ENCODE results near the gene HAUS7. TPM values are rescaled to one million over a fixed set of nuclear protein-coding genes. Genes with fewer than 3 reads are reported as not detected.

The HAUS7 gene
- total RNA-seq, 1 experiment from 2014 or later: 46.5 TPM

- CTCF ChIA-PET: interaction anchor here (1.0 to 1.2 kb wide), 2 partner anchors 23 to 43 kb away, joined by 3 read pairs; no protein-coding TSS in a partner anchor
- no peak for ATAC-seq
- H3K9me3 Mint-ChIP-seq: no peaks in the 10 kb centered on the region
Observed at GRCh38 chrX:153417637-153418036, 52.7 kb downstream of the HAUS7 start.

DNA sequence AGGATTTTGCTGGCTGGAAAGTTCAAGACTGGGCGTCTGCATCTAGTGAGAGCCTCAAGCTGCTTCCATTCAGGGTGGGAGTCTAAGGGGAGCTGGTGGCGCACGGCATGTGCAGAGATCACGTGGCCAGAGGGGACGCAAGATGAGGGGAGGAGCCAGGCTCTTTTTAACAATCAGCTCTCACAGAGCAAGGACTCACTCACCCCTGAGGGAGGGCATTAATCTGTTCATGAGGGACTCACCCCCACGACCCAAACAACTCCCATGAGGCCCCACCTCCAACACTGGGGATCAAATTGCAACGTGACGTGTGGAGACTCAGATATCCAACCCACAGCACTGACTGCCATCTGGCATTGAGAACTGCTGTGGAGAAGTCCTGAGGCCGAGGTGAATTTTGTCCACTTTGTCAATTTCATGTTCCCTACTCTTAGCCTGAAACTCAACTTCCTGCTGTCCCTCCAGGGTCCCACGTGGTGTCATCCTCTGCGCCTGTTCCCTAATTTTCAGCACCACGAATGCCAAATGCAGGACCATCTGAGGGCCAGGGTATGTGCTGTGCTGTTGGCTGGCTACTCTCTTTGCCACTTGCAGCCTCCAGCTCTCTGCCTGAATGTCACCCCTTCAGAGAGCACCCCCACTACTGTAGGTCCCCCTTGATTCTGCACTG is 53.5 kb downstream of the HAUS7 start:
- POLR2A ChIA-PET: no interaction called here
- ATAC-seq: no peak

More at GRCh38 chrX:153417637-153418036, 52.7 kb downstream of the HAUS7 start:
- POLR2A ChIA-PET: no interaction called here
- TF ChIP-seq ZNF121 (CRISPR knock-in tag; IDR thresholded peaks at IDR 0.05) (no peak), MYBL2 (CRISPR knock-in tag; IDR thresholded peaks at IDR 0.05) (no peak), OVOL2 (CRISPR knock-in tag; IDR thresholded peaks at IDR 0.05; ENCODE audit: borderline replicate concordance) (no peak), SP1 (CRISPR knock-in tag; conservative IDR thresholded peaks at IDR 0.05) (no peak), E2F4 (CRISPR knock-in tag; IDR thresholded peaks at IDR 0.05; ENCODE audit: borderline replicate concordance, low read depth) (no peak), NR2C2 (CRISPR knock-in tag; IDR thresholded peaks at IDR 0.05) (no peak), E2F5 (CRISPR knock-in tag; IDR thresholded peaks at IDR 0.05) (no peak), RELA (CRISPR knock-in tag; IDR thresholded peaks at IDR 0.05; ENCODE audit: borderline replicate concordance) (no peak)
- TF ChIP-seq, protein P1, sequence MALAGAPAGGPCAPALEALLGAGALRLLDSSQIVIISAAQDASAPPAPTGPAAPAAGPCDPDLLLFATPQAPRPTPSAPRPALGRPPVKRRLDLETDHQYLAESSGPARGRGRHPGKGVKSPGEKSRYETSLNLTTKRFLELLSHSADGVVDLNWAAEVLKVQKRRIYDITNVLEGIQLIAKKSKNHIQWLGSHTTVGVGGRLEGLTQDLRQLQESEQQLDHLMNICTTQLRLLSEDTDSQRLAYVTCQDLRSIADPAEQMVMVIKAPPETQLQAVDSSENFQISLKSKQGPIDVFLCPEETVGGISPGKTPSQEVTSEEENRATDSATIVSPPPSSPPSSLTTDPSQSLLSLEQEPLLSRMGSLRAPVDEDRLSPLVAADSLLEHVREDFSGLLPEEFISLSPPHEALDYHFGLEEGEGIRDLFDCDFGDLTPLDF (CRISPR knock-in tag; IDR thresholded peaks at IDR 0.05): no peak
- Mint-ChIP-seq H3K4me1 (peaks cover 9% of the 10 kb centered on the region; the same call in 1 of the 2 replicates), H3K27me3 (ENCODE audit: low read depth) (peaks cover 1% of the 10 kb centered on the region), H3K4me3 (no peak overlapping the region), H3K36me3 (no peaks in the 10 kb centered on the region), H3K27ac (no peak overlapping the region)
- no peak for DNase-seq (ENCODE audit: low spot score)

GRCh38 chrX:153414856-153415510 is 55.4 kb downstream of the HAUS7 start:
- DNase-seq (ENCODE audit: low spot score): no peak
- H3K36me3 Mint-ChIP-seq: no peaks in the 10 kb centered on the region
- no peak overlapping the region for H3K27ac Mint-ChIP-seq
- H3K27me3 Mint-ChIP-seq (ENCODE audit: low read depth): peaks cover 19% of the 10 kb centered on the region
- ChIA-PET CTCF (no interaction called here), POLR2A (no interaction called here)
- H3K4me1 Mint-ChIP-seq: peaks cover 17% of the 10 kb centered on the region
- ATAC-seq: no peak
- H3K9me3 Mint-ChIP-seq: no peaks in the 10 kb centered on the region
- H3K4me3 Mint-ChIP-seq: no peak overlapping the region
- TF ChIP-seq NR1H2 (CRISPR knock-in tag; IDR thresholded peaks at IDR 0.05): no peak
- no peak for TF ChIP-seq EMX1 (CRISPR knock-in tag; IDR thresholded peaks at IDR 0.05)
- TF ChIP-seq ZNF396 (CRISPR knock-in tag; IDR thresholded peaks at IDR 0.05; ENCODE audit: borderline replicate concordance): no peak
- TF ChIP-seq GRHL2 (CRISPR knock-in tag; IDR thresholded peaks at IDR 0.05; ENCODE audit: insufficient replicate concordance, severe bottlenecking): no peak
- TF ChIP-seq NFYB (CRISPR knock-in tag; conservative IDR thresholded peaks at IDR 0.05; ENCODE audit: low read depth): no peak
- TF ChIP-seq, protein P2, sequence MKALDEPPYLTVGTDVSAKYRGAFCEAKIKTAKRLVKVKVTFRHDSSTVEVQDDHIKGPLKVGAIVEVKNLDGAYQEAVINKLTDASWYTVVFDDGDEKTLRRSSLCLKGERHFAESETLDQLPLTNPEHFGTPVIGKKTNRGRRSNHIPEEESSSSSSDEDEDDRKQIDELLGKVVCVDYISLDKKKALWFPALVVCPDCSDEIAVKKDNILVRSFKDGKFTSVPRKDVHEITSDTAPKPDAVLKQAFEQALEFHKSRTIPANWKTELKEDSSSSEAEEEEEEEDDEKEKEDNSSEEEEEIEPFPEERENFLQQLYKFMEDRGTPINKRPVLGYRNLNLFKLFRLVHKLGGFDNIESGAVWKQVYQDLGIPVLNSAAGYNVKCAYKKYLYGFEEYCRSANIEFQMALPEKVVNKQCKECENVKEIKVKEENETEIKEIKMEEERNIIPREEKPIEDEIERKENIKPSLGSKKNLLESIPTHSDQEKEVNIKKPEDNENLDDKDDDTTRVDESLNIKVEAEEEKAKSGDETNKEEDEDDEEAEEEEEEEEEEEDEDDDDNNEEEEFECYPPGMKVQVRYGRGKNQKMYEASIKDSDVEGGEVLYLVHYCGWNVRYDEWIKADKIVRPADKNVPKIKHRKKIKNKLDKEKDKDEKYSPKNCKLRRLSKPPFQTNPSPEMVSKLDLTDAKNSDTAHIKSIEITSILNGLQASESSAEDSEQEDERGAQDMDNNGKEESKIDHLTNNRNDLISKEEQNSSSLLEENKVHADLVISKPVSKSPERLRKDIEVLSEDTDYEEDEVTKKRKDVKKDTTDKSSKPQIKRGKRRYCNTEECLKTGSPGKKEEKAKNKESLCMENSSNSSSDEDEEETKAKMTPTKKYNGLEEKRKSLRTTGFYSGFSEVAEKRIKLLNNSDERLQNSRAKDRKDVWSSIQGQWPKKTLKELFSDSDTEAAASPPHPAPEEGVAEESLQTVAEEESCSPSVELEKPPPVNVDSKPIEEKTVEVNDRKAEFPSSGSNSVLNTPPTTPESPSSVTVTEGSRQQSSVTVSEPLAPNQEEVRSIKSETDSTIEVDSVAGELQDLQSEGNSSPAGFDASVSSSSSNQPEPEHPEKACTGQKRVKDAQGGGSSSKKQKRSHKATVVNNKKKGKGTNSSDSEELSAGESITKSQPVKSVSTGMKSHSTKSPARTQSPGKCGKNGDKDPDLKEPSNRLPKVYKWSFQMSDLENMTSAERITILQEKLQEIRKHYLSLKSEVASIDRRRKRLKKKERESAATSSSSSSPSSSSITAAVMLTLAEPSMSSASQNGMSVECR (CRISPR knock-in tag; IDR thresholded peaks at IDR 0.05; ENCODE audit: borderline replicate concordance): no peak
- no peak for TF ChIP-seq TCF7 (CRISPR knock-in tag; IDR thresholded peaks at IDR 0.05; ENCODE audit: low read depth)
- TF ChIP-seq, protein P3, sequence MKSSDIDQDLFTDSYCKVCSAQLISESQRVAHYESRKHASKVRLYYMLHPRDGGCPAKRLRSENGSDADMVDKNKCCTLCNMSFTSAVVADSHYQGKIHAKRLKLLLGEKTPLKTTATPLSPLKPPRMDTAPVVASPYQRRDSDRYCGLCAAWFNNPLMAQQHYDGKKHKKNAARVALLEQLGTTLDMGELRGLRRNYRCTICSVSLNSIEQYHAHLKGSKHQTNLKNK (CRISPR knock-in tag; IDR thresholded peaks at IDR 0.05): no peak
- TF ChIP-seq RELA (CRISPR knock-in tag; IDR thresholded peaks at IDR 0.05; ENCODE audit: borderline replicate concordance): no peak

More for the DNA sequence above, 53.5 kb downstream of the HAUS7 start:
- CTCF ChIA-PET: interaction anchor here (1.1 kb wide), 1 partner anchor 44 kb away, joined by 4 read pairs; no protein-coding TSS in a partner anchor
- Mint-ChIP-seq H3K4me3 (no peak overlapping the region), H3K4me1 (peaks cover 11% of the 10 kb centered on the region), H3K9me3 (no peaks in the 10 kb centered on the region), H3K27ac (no peak overlapping the region), H3K27me3 (ENCODE audit: low read depth) (peaks cover 8% of the 10 kb centered on the region), H3K36me3 (no peaks in the 10 kb centered on the region)
- DNase-seq (ENCODE audit: low spot score): no peak
- TF ChIP-seq, protein P4, sequence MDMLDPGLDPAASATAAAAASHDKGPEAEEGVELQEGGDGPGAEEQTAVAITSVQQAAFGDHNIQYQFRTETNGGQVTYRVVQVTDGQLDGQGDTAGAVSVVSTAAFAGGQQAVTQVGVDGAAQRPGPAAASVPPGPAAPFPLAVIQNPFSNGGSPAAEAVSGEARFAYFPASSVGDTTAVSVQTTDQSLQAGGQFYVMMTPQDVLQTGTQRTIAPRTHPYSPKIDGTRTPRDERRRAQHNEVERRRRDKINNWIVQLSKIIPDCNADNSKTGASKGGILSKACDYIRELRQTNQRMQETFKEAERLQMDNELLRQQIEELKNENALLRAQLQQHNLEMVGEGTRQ (CRISPR knock-in tag; IDR thresholded peaks at IDR 0.05): peak; percentile 48
- TF ChIP-seq FOXK1 (CRISPR knock-in tag; IDR thresholded peaks at IDR 0.05) (no peak), IRF1 (CRISPR knock-in tag; IDR thresholded peaks at IDR 0.05) (no peak)

Measured in WTC11 (cell line).